ENCODE data around the gene PIK3CB.
"Not testable (repeated sequence)": the region's sequence is repeated elsewhere in the genome, so short reads cannot be mapped to it uniquely, and the experiment has no call there.

The PIK3CB gene

DNA sequence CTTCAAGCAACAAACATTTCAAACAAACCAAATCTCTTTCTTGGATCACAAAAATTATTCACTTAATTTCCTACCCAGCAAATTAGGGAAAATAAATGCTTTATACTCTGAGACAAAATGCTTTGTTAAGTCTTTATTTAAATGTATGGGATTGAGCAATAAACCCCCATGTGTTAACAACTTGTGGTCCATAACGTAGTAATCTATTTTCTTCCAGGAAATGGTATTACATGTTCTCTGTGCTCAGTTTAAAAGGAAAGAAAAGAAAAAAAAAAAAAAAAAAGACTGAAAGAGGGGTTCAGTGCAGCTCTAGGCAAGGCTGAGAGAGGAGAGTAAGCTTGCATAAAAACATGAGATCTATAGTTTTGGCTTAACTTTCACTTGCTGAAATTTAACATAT is 102.3 kb downstream of the PIK3CB start:
- DNase-seq = no peak

GRCh38 chr3:138726946-138727730 is 107.6 kb downstream of the PIK3CB start:
- DNase-seq = no peak

- not testable (repeated sequence) for DNase-seq
Observed at GRCh38 chr3:138726042-138726441, 108.7 kb downstream of the PIK3CB start.

GRCh38 chr3:138725116-138725515 is 109.6 kb downstream of the PIK3CB start:
- no peak for DNase-seq

DNA sequence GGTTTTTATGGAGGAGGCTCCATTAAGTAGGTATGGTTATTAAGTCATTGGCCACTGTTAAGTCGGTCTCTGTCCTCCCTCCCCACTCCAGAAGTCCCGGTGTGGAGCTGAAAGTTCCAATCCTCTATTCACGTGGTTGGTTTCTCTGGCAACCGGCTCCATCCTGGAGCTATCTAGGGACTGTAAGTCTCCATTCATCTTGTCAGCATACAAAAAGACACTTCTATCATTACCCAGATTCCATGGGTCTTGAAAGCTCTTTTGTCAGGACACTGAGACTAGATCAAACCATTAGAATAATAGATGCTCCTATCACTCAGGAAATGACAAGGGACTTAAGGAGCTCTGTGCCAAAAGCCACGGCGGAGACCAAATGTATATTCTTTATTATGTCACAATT is 110.3 kb downstream of the PIK3CB start:
- no peak for DNase-seq

DNA sequence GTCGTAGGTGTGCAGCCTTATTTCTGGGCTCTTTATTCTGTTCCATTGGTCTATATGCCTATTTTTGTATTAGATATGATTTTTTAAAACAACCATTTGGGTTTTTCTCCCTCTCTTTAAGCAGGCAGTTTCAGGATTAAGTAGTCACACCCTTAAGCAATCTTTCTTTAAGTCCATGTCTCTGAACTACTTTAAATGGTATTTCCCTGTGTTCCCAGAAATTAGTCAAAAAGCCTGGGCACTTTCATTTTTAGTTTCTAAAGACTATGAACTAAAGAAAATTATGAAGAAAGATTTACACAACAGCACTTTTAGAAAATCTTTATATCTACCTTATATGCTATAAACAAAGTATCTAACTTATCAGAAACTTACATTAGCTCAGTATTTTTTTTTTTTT is 115.9 kb downstream of the PIK3CB start:
- DNase-seq = no peak

DNA sequence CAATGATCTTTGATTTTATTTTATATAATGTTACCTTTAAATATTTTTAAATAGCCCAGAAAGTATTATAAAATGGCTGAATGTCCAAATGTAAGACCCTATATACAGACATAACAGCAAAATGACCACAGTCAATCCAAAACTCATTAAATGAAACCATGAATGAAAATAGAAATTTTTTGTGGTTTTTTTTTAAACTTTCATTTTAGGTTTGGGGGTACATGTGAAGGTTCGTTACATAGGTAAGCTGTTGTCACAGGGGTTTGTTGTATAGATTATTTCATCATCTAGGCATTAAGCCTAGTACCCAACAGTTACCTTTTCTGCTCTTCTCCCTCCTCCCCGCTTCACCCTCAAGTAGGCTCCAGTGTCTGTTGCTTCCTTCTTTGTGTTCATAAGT is 117.4 kb downstream of the PIK3CB start:
- no peak for DNase-seq

GRCh38 chr3:138712086-138712485 is 122.6 kb downstream of the PIK3CB start:
- DNase-seq = no peak

DNA sequence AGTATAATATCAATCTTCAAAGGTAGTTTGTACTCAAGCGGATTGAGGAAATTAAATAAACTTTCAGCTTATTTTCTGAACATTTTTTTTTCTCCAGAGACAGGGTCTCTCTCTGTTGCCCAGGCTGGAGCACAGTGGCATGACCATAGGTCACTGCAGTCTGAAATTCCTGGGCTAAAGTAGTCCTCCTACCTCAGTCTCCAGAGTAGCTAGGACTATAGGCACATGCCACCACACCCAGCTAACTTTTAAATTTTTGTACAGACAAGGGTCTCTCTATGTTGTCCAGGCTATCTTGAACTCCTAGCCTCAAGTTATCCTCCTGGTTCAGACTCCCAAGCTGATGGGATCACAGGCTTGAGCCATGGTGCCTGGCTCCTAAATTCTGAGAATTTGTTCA is 129.1 kb downstream of the PIK3CB start:
- DNase-seq = no peak

DNA sequence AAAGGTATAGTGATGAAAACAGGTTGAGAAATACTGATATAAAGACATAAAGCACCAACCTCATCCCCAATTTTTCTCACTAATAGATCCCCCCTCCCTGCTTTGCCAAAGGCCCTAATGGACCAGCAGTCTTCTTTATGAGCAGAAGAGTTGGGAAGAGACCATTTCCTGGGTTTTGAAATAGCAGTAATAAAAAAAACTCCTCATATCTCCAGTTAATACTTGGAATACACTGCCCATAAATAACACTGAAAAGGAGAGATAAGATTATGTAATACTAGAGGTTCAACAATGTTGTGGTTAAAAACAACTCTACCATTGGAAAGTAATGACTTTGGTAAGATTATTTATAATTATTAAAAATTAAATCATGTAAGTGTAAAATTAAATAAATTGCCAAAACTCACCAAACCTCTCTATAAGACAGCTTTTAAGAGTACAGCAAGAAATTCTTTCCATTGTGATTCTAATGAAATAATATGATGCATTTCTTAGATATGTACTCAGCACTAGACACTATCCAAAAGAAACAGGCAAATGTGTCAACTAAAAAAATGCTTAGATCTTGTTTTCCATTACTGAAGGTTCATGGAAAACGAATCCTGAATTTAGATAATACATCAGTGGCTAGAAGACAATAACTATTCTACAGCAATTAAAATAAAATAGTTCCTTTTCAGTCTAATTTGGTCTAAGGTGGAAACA is 137.9 kb downstream of the PIK3CB start:
- DNase-seq = no peak

DNA sequence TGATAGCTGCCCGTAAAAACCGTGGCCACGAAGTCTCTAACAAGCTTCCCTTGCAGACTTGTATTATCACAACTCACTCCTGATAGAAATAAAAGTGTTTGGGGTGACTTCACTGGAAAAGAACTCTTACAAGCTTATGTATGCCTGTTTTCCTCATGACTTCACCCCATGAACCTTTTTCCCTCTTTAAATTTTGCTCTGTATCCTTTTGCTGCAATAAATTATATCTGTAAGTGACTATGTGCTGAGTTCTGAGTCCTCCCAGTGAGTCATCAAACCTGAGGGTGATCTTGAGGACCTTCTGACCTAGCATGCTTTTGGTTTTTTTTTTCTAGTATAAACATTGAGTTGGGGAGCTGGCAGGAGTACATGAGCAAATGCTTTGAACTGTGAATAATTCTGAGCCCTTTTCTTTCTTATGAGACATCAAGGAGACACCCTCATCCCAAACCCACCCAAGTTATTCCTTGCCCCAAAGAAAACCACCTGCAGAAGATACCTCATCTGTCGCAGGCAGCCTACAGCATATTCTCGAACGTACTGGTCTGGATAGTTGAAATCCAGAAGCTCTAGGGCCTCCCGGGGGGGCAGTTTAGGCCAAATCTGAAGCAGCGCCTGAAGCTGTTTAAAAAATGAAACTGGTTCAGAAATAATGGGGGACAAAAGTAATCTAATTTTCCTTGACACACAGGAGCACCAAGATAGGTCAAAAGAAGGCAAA is 140.3 kb downstream of the PIK3CB start:
- DNase-seq = no peak

GRCh38 chr3:138692152-138692551 is 142.6 kb downstream of the PIK3CB start:
- no peak for DNase-seq

DNA sequence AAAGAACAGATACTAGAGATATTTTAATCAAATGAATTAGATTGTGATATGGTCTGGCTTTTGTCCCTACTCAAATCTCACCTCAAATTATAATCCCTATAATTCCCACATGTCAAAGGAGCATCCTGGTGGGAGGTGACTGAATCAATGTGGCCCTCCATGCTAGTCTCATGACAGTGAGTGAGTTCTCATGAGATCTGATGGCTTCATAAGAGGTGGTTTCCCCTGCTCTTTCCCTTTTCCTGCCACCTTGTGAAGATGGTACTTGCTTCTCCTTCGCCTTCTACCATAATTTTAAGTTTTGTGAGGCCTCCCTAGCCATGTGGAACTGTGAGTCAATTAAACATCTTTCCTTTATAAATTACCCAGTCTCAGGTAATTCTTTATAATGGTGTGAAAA is 143.4 kb downstream of the PIK3CB start:
- no peak for DNase-seq

- DNase-seq = no peak
Observed at GRCh38 chr3:138690036-138690435, 144.7 kb downstream of the PIK3CB start.

DNA sequence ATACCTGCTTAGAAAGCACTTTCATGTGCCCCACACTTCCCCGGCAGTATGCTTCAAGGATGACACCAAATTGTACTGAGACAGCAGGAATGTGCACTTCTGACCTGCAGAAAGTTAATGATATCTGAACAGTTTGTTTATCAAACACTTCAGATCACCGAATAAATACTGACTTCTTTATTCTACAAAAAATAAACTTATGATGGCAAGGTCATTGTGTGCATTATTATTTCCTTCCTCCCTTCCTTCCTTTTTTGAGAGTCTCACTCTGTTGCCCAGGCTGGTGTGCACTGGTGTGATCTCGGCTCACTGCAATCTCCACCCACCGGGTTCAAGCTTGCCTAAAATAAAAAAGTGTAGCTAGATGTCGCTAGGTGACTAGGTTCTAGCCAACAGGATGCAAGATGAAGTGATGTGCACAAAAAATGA is 145.8 kb downstream of the PIK3CB start:
- no peak for DNase-seq

DNA sequence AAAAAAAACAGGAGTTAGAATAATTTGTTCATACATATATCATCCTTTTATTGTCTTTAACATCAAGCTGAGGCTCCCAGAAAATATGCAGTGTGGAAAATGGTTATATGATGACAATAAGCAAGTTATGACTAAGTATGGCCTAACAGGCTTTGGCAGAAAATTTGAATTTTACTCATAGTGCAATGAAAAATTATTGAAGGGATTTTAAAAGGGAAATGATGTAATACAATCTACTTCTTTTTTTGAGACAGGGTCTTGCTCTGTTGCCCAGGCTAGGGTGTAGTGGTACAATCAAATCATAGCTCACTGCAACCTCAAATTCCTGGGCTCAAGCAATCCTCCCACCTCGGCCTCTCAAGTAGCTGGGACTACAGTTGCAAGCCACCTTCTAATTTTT is 147.5 kb downstream of the PIK3CB start:
- no peak for DNase-seq

DNA sequence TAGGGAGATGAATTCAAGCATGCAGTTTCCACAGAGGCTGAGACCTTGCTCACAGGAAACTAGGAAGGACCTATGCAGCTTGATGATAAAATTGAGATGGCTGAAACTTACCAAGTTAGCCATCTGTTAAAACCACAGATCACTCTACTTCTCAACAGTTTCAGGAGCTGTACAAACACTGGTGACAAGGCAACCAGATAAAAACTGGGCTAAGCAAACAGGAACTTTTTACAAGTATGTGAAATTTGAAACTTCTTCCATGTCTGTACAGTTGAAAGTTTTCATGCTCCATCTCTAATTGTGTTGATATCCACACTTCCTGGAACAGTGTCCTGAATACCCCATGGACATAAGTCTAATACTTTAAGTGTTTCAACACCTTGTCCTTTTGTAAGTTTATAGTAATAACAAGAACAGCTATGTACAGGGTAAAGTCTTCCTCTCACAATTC is 147.9 kb downstream of the PIK3CB start:
- peak; percentile 88 for DNase-seq

DNA sequence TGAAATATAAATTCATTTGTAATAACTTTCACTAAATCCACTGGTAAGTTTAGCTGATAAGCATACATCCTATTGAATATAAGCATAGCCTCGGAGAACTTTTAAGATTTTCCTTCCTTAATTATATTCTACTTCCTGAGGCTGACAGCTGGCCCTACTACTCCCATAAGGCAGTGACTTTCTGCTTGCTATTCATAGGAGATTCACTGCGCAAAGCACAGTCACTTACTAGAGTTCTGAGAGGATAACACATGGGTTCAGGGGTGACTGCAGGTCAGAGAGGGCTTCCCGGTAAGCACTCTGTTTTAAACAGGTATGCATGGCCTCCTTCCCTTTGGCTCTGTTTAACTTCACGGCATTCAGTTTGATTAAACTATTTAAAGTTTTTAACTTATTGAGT is 150.3 kb downstream of the PIK3CB start:
- peak; percentile 80 for DNase-seq

DNA sequence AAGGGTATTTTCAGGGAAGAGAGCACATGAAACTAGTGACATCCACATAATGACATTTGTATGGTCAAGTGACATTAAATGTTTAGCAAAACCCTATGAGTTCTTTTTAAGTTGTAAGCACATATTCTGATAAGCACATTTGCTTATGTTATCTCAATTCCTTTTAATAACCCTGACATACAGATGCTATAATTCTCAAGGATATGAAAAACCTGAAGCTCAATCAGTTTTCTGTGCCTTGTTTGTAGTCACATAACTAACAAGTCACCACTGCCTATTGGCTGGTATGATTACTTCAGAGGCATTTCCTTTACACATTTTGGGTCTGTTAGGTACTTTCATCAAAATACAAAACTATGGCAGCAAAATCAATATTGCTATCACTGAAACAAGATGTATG is 152.1 kb downstream of the PIK3CB start:
- DNase-seq = no peak

DNA sequence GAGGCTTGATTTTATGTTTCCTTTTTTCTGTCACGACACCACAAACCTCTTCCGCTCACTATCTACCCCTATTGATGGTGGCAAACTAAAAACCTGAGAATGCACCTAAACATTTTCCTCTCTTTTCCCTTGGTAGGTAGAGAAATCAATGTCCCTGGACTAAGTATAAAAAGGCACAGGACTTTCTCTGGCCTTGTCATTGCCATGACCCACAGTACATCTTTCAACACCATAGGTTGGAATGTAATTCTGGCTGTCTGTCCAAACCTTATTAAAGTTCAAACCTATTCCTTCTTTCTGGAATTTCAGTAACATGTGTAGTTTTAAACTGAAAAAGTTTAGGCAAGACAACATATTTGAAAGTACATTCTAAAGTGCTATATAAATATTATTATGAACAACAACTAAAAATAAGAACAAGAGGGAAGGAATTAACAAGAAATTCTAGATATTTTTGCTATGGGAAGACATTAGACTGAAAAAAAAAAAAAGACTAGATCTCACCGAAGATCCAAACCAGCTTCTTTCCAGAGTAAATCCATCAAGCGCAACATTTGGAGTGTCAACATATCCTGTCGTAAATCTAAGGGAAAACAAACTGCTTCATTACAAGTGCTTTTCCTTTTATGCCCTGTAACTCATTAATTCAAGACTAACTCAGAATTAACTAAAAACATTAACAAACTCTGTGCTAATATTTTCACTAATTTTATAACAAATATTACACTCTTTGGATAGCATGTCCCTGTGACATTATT is 153.1 kb downstream of the PIK3CB start:
- peak; percentile 73 for DNase-seq

GRCh38 chr3:138680974-138681373 is 153.8 kb downstream of the PIK3CB start:
- not testable (repeated sequence) for DNase-seq

DNA sequence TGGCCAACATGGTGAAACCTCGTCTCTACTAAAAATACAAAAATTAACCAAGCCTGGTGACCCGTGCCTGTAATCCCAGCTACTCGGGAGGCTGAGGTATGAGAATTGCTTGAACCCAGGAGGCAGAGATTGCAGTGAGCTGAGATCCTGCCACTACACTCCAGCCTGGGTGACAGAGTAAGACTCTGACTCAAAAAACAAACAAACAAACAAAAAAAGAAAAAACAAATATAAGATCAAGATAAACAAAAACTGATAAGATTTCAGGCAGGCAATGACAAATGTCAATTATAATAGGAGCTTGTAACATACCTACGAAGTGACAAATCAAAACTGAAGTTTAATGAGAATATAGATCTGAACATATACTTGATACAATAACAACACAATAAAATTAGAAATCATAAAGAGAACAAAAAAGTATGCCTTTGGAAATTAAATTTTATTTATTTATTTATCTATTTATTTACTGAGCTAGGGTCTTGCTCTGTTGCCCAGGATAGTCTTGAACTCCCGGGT is 155.8 kb downstream of the PIK3CB start:
- no peak for DNase-seq

GRCh38 chr3:138678086-138678485 is 156.6 kb downstream of the PIK3CB start:
- DNase-seq = no peak

All from DMS 273 treated with DMSO at 0.1 percent for 48 hours (cell line).